CD14-positive monocyte (primary cell): ENCODE data around the gene CACNA1D. TPM values are rescaled to one million over a fixed set of nuclear protein-coding genes. Genes with fewer than 3 reads are reported as not detected.

Source experiments
- DNase-seq, 3 donors: peaks; one replicate each; pipeline ENCODE4 v3.0.0-alpha.2; 2011 to 2022
- H2AFZ ChIP-seq: 2 replicates; pipeline ENCODE4 v1.6.0; 2012; ENCODE audit warnings: mild to moderate bottlenecking, low read depth, low read length, inconsistent platforms; ENCODE audit not compliant: insufficient read depth, poor library complexity, severe bottlenecking
- H3K27ac ChIP-seq, 2 donors: 1 replicate in 1 of 2; 2 replicates in 1 of 2; pipeline ENCODE4 v1.5.1; 2012 to 2013; ENCODE audit warnings: low read length in 2 of 2, control low read depth in 1 of 2, inconsistent platforms in 1 of 2, low read depth in 1 of 2, mild to moderate bottlenecking in 1 of 2
- H3K27me3 ChIP-seq, 2 donors: one replicate each; pipeline versions ENCODE4 v1.6.0 to v1.6.1; 2011 to 2013; ENCODE audit warnings: low read length in 2 of 2; ENCODE audit not compliant: control insufficient read depth in 2 of 2, insufficient read depth in 2 of 2
- H3K36me3 ChIP-seq, 2 donors: replicated peaks in 1 of 2; 1 replicate in 1 of 2; 2 replicates in 1 of 2; pipeline versions ENCODE4 v1.5.1 to v1.6.1; 2012 to 2013; ENCODE audit warnings: low read length in 2 of 2, control low read depth in 1 of 2, inconsistent platforms in 1 of 2, mild to moderate bottlenecking in 1 of 2; ENCODE audit not compliant: insufficient read depth in 2 of 2, control insufficient read depth in 1 of 2
- H3K4me1 ChIP-seq, 2 donors: 1 replicate in 1 of 2; 2 replicates in 1 of 2; pipeline versions ENCODE4 v1.5.1 to v1.6.1; 2012 to 2013; ENCODE audit warnings: low read length in 2 of 2, control low read depth in 1 of 2, inconsistent platforms in 1 of 2, mild to moderate bottlenecking in 1 of 2, moderate library complexity in 1 of 2; ENCODE audit not compliant: insufficient read depth in 2 of 2, control insufficient read depth in 1 of 2
- H3K4me2 ChIP-seq: replicated peaks from 2 replicates; pipeline ENCODE3; 2012; ENCODE audit warnings: low read length, moderate library complexity, mild to moderate bottlenecking; ENCODE audit not compliant: poor library complexity, severe bottlenecking; ENCODE audit errors: extremely low read depth
- H3K4me3 ChIP-seq, 3 experiments: fragments of 200-600 bp in 1 of 3; sonication (generic) in 1 of 3; replicated peaks in 1 of 3; 1 replicate in 2 of 3; 2 replicates in 1 of 3; pipeline ENCODE4 v1.5.1; 2011 to 2013; ENCODE audit warnings: low read length in 3 of 3, mild to moderate bottlenecking in 3 of 3, control low read depth in 2 of 3, low read depth in 2 of 3, inconsistent platforms in 1 of 3, moderate library complexity in 1 of 3
- H3K79me2 ChIP-seq: 2 replicates; pipeline ENCODE4 v1.6.0; 2012; ENCODE audit warnings: mild to moderate bottlenecking, control low read depth, inconsistent platforms, low read length, moderate library complexity; ENCODE audit not compliant: insufficient read depth
- H3K9ac ChIP-seq: 2 replicates; pipeline ENCODE4 v1.6.0; 2017; ENCODE audit warnings: low read length, mild to moderate bottlenecking; ENCODE audit not compliant: insufficient read depth, poor library complexity, severe bottlenecking
- H3K9me3 ChIP-seq, 2 donors: replicated peaks in 1 of 2; 1 replicate in 1 of 2; 2 replicates in 1 of 2; pipeline versions ENCODE4 v1.5.1 to v1.6.1; 2012 to 2013; ENCODE audit warnings: low read length in 2 of 2, control low read depth in 1 of 2; ENCODE audit not compliant: control insufficient read depth in 1 of 2, insufficient read depth in 1 of 2
- H4K20me1 ChIP-seq: 2 replicates; pipeline ENCODE4 v1.6.0; 2012; ENCODE audit warnings: mild to moderate bottlenecking, low read length, control low read depth, moderate library complexity; ENCODE audit not compliant: insufficient read depth
- H3K27ac Mint-ChIP-seq, 7 donors: one replicate each; pipeline ENCODE4 v1.8.0; 2020; ENCODE audit warnings: mild to moderate bottlenecking in 7 of 7, mixed read lengths in 7 of 7, moderate library complexity in 6 of 7, inconsistent platforms in 2 of 7
- H3K27me3 Mint-ChIP-seq, 3 donors: one replicate each; pipeline ENCODE4 v1.8.0; 2021 to 2022; ENCODE audit warnings: low read depth in 3 of 3, mild to moderate bottlenecking in 3 of 3, mixed read lengths in 3 of 3, moderate library complexity in 3 of 3, inconsistent platforms in 1 of 3
- H3K36me3 Mint-ChIP-seq, 2 donors: one replicate each; pipeline ENCODE4 v1.8.0; 2020; ENCODE audit warnings: mixed read lengths in 2 of 2, inconsistent platforms in 1 of 2, mild to moderate bottlenecking in 1 of 2
- H3K4me1 Mint-ChIP-seq: one replicate; pipeline ENCODE4 v1.8.0; 2020; ENCODE audit warnings: mild to moderate bottlenecking, mixed read lengths
- H3K4me3 Mint-ChIP-seq, 2 donors: one replicate each; pipeline ENCODE4 v1.8.0; 2020; ENCODE audit warnings: mild to moderate bottlenecking in 2 of 2, mixed read lengths in 2 of 2, moderate library complexity in 1 of 2
- H3K9me3 Mint-ChIP-seq, 7 donors: one replicate each; pipeline ENCODE4 v1.8.0; 2020 to 2022; ENCODE audit warnings: mixed read lengths in 7 of 7, mild to moderate bottlenecking in 6 of 7, moderate library complexity in 6 of 7, inconsistent platforms in 2 of 7
- WGBS: methylation state at CpG from one replicate; pipeline ENCODE4 v1.1.5; 2013; ENCODE audit warnings: missing lambda C conversion rate; ENCODE audit not compliant: insufficient coverage; 5-methylcytosine and 5-hydroxymethylcytosine counted together
- intact Hi-C, 2 donors: fragments of 100-400 bp; cut with micrococcal nuclease; formaldehyde crosslinking; loops; one replicate each; pipeline versions ENCODE4 v1.15.0 to v1.15.1; 2023
- polyA plus RNA-seq, 3 donors: library from polyadenylated mRNA; depleted of rRNA in 1 of 3; unstranded in 2 of 3; stranded (reverse) in 1 of 3; fragments of 300-500 nt in 2 of 3; fragments of >200 nt in 1 of 3; fragmentation: Illumina TruSeq in 2 of 3; gene quantifications; 1 replicate in 2 of 3; 2 replicates in 1 of 3; pipeline ENCODE4 v1.2.3, GENCODE V29; 2012 to 2021
- TF ChIP-seq, protein P1 (sequence below): fragments of 200-600 bp; IDR thresholded peaks from one replicate; pipeline ENCODE4 v1.8.0; 2022; ENCODE audit warnings: antibody characterized with exemption, mild to moderate bottlenecking

The CACNA1D gene
- polyA plus RNA-seq, 3 donors: 0.29 to 1.2 (median 0.98) TPM

DNA sequence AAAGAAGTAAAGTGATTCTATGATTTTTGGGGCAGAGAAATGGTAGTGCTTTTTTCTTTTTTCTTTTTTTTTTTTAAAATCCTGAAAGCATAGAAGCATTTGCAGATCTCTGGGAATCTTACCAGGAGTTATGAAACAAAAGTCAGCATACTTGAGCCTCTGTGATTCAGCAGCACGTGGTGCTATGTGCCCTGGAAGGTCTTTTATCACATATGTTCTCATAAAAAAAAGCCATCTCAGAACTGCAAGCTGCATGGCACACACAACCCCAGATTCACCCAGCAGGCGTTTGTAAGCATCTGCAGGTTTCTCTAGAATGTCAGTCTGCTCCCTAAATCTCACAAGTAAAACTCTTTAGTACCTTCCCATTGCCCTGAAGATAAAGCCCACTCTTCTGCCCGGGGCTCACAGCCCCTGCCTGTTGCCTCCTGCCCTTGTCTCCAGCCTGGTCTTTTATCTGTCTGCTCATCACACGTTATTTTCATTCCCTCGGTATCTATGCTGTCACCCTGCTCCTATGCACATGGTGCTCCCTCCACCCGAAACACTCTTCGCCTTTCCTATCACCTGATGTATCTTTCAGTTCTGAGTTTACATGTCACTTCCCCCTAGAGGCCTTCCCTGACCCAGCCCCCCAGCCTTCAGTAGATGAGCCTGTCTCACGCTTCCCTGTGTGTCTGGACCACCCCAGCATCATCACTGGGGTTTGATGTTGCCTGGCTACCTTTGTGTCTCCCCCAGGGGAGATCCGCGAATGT, 279.4 kb downstream of the CACNA1D start:
- Histone ChIP-seq H4K20me1 (no peaks in the 10 kb centered on the region), H3K27me3 (no peaks in the 10 kb centered on the region), H3K9me3 (no peaks in the 10 kb centered on the region), H3K4me1 (no peaks in the 10 kb centered on the region), H3K9ac (no peak overlapping the region), H3K4me3 (no peak overlapping the region), H3K36me3 (no peaks in the 10 kb centered on the region), H3K4me2 (no peak overlapping the region), H3K79me2 (no peaks in the 10 kb centered on the region), H3K27ac (no peak overlapping the region), H2AFZ (no peak overlapping the region)
- Mint-ChIP-seq H3K4me1 (peaks cover 2% of the 10 kb centered on the region), H3K27me3 (peaks cover 2 to 16% (median 11%) of the 10 kb centered on the region in 3 donors), H3K9me3 (no peaks in the 10 kb centered on the region), H3K27ac (no peak overlapping the region), H3K36me3 (no peaks in the 10 kb centered on the region), H3K4me3 (no peak overlapping the region)
- DNase-seq: no peak
- WGBS: 84% methylated on average over 10 of the region's 10 CpGs
- intact Hi-C loops: loop anchor here in 1 of 2 donors (5.0 kb wide), 1 partner anchor 51 kb away; no protein-coding TSS in a partner anchor
- TF ChIP-seq, protein P1, sequence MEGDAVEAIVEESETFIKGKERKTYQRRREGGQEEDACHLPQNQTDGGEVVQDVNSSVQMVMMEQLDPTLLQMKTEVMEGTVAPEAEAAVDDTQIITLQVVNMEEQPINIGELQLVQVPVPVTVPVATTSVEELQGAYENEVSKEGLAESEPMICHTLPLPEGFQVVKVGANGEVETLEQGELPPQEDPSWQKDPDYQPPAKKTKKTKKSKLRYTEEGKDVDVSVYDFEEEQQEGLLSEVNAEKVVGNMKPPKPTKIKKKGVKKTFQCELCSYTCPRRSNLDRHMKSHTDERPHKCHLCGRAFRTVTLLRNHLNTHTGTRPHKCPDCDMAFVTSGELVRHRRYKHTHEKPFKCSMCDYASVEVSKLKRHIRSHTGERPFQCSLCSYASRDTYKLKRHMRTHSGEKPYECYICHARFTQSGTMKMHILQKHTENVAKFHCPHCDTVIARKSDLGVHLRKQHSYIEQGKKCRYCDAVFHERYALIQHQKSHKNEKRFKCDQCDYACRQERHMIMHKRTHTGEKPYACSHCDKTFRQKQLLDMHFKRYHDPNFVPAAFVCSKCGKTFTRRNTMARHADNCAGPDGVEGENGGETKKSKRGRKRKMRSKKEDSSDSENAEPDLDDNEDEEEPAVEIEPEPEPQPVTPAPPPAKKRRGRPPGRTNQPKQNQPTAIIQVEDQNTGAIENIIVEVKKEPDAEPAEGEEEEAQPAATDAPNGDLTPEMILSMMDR: no peak

DNA sequence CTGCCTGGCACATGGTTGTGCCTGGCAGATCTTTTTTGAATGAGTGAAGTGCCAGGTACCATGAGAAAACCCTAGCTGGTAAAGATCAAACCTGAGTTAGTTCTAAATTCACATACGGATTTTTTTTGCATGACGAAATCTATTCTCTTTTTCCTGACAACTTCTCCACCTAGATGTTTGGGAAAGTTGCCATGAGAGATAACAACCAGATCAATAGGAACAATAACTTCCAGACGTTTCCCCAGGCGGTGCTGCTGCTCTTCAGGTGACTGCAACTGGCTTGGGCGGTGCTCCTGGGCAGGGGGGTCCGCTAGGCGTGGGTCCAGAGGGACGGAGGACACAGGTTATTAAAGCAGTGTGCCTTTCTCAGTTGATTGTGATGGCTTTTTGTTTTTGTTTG, 280.0 kb downstream of the CACNA1D start:
- TF ChIP-seq, protein P1: no peak
- H3K27ac Mint-ChIP-seq: no peak overlapping the region
- Histone ChIP-seq H3K9ac (no peak overlapping the region), H3K79me2 (no peaks in the 10 kb centered on the region), H3K27me3 (no peaks in the 10 kb centered on the region), H2AFZ (no peak overlapping the region), H3K9me3 (no peaks in the 10 kb centered on the region), H3K4me3 (no peak overlapping the region), H3K4me2 (no peak overlapping the region), H4K20me1 (no peaks in the 10 kb centered on the region), H3K36me3 (no peaks in the 10 kb centered on the region), H3K27ac (no peak overlapping the region), H3K4me1 (no peaks in the 10 kb centered on the region)
- no peaks in the 10 kb centered on the region for H3K36me3 Mint-ChIP-seq
- H3K27me3 Mint-ChIP-seq: peaks cover 2 to 12% (median 11%) of the 10 kb centered on the region in 3 donors
- no peak for DNase-seq
- H3K9me3 Mint-ChIP-seq: no peaks in the 10 kb centered on the region
- intact Hi-C loops: loop anchor here in 1 of 2 donors (5.0 kb wide), 1 partner anchor 52 kb away; no protein-coding TSS in a partner anchor
- WGBS: 100% methylated on average over 3 of the region's 8 CpGs
- H3K4me1 Mint-ChIP-seq: peaks cover 2% of the 10 kb centered on the region
- H3K4me3 Mint-ChIP-seq: no peak overlapping the region
